Stimulated activated CD8-positive, alpha-beta memory T cell treated with anti-CD3 and anti-CD28 coated beads, Interleukin-15, amount 100 ng/mL, for 24 hours (primary cell): ENCODE results near the gene CCDC192.
"Not testable (repeated sequence)": the region's sequence is repeated elsewhere in the genome, so short reads cannot be mapped to it uniquely, and the experiment has no call there.

Experiments
- DNase-seq: peaks from one replicate; pipeline ENCODE4 v3.0.0-alpha.2; 2020; ENCODE audit warnings: low read depth

The CCDC192 gene

GRCh38 chr5:127766676-127767335 is 63.6 kb downstream of the CCDC192 start:
- no peak for DNase-seq

GRCh38 chr5:127769386-127769785 is 66.2 kb downstream of the CCDC192 start:
- DNase-seq, result no peak

- DNase-seq, result no peak
Observed at GRCh38 chr5:127770272-127770671, 67.1 kb downstream of the CCDC192 start.

GRCh38 chr5:127772531-127772930 is 69.3 kb downstream of the CCDC192 start:
- no peak for DNase-seq

- no peak for DNase-seq
Observed at GRCh38 chr5:127774221-127774620, 71.0 kb downstream of the CCDC192 start.

- DNase-seq, result no peak
Observed at GRCh38 chr5:127776477-127776876, 73.3 kb downstream of the CCDC192 start.

- no peak for DNase-seq
Observed at GRCh38 chr5:127777957-127778356, 74.8 kb downstream of the CCDC192 start.

- not testable (repeated sequence) for DNase-seq
Observed at GRCh38 chr5:127782450-127782849, 79.3 kb downstream of the CCDC192 start.

GRCh38 chr5:127785098-127785927 is 82.1 kb downstream of the CCDC192 start:
- no peak for DNase-seq

- DNase-seq, result no peak
Observed at GRCh38 chr5:127791439-127791838, 88.2 kb downstream of the CCDC192 start.

- DNase-seq, result not testable (repeated sequence)
Observed at GRCh38 chr5:127791908-127792307, 88.7 kb downstream of the CCDC192 start.

- DNase-seq, result no peak
Observed at GRCh38 chr5:127793052-127793451, 89.9 kb downstream of the CCDC192 start.

- DNase-seq, result no peak
Observed at GRCh38 chr5:127793879-127794278, 90.7 kb downstream of the CCDC192 start.

- DNase-seq, result no peak
Observed at GRCh38 chr5:127796211-127796610, 93.0 kb downstream of the CCDC192 start.

- DNase-seq, result no peak
Observed at GRCh38 chr5:127799293-127799905, 96.2 kb downstream of the CCDC192 start.

GRCh38 chr5:127801751-127802476 is 98.7 kb downstream of the CCDC192 start:
- DNase-seq, result no peak

GRCh38 chr5:127802477-127802865 is 99.3 kb downstream of the CCDC192 start:
- no peak for DNase-seq

GRCh38 chr5:127804886-127805426 is 101.8 kb downstream of the CCDC192 start:
- DNase-seq, result no peak

- no peak for DNase-seq
Observed at GRCh38 chr5:127805448-127805847, 102.3 kb downstream of the CCDC192 start.

GRCh38 chr5:127806776-127807175 is 103.6 kb downstream of the CCDC192 start:
- no peak for DNase-seq

GRCh38 chr5:127809533-127809932 is 106.3 kb downstream of the CCDC192 start:
- DNase-seq, result no peak

- DNase-seq, result no peak
Observed at GRCh38 chr5:127810017-127810416, 106.8 kb downstream of the CCDC192 start.
